Esophagus muscularis mucosa (tissue), 4 donors: ENCODE measurements around the gene WDR27. TPM values are rescaled to one million over a fixed set of nuclear protein-coding genes. Genes with fewer than 3 reads are reported as not detected.

Source experiments
- DNase-seq: peaks from one replicate; pipeline ENCODE4 v3.0.0-alpha.2; 2017; ENCODE audit errors: extremely low spot score
- H3K27ac ChIP-seq, 4 donors: fragments of 200-600 bp; sonication (generic); replicated peaks in 1 of 4; 1 replicate in 3 of 4; 2 replicates in 1 of 4; pipeline ENCODE4 v1.5.1; 2016 to 2019; ENCODE audit warnings: mild to moderate bottlenecking in 1 of 4
- H3K27me3 ChIP-seq, 4 donors: fragments of 200-600 bp; sonication (generic); one replicate each; pipeline versions ENCODE4 v1.5.1 to v1.6.0; 2016 to 2019
- H3K36me3 ChIP-seq, 4 donors: fragments of 200-600 bp; sonication (generic); one replicate each; pipeline ENCODE4 v1.5.1; 2016 to 2019
- H3K4me1 ChIP-seq, 4 donors: fragments of 200-600 bp; sonication (generic); one replicate each; pipeline ENCODE4 v1.5.1; 2016 to 2019
- H3K4me3 ChIP-seq, 4 donors: fragments of 200-600 bp; sonication (generic); 1 replicate in 2 of 4; 2 replicates in 2 of 4; pipeline ENCODE4 v1.5.1; 2016 to 2019; ENCODE audit warnings: mild to moderate bottlenecking in 4 of 4, moderate library complexity in 1 of 4
- H3K9me3 ChIP-seq, 4 donors: fragments of 200-600 bp; sonication (generic); 1 replicate in 3 of 4; 2 replicates in 1 of 4; pipeline ENCODE4 v1.5.1; 2016 to 2019
- EP300 ChIP-seq: sonication (generic); formaldehyde crosslinking; IDR thresholded peaks from one replicate; pipeline ENCODE4 v1.6.1; 2017; ENCODE audit warnings: antibody characterized with exemption
- POLR2A ChIP-seq: fragments of 450-650 bp; IDR thresholded peaks from one replicate; pipeline ENCODE4 v1.6.1; 2017; ENCODE audit warnings: antibody characterized with exemption, moderate library complexity, mild to moderate bottlenecking, low read depth
- POLR2AphosphoS5 ChIP-seq, 2 donors: sonication (generic); formaldehyde crosslinking; IDR thresholded peaks; one replicate each; pipeline ENCODE4 v1.6.1; 2017; ENCODE audit warnings: antibody characterized with exemption in 2 of 2
- WGBS: methylation state at CpG from one replicate; pipeline ENCODE4 v1.1.5; 2018; 5-methylcytosine and 5-hydroxymethylcytosine counted together
- intact Hi-C: fragments of 100-400 bp; cut with DNase I; formaldehyde crosslinking; loops from one replicate; pipeline ENCODE4 v1.15.1; 2023
- total RNA-seq, 4 donors: library from RNA; depleted of rRNA; stranded (reverse); fragments of >200 nt; gene quantifications; one replicate each; pipeline versions ENCODE4 v1.1.0 to v1.2.1, GENCODE V29; 2016
- TF ChIP-seq, protein P1 (sequence below), 3 experiments: fragments of 200-600 bp in 2 of 3; fragments of 450-650 bp in 1 of 3; sonication (generic) in 2 of 3; IDR thresholded peaks; one replicate each; pipeline ENCODE4 v1.5.1; 2017 to 2019; ENCODE audit warnings: antibody characterized with exemption in 3 of 3, mild to moderate bottlenecking in 2 of 3, moderate library complexity in 1 of 3

WDR27 gene
- total RNA-seq, 4 donors from 2014 or later: 9.3 to 18.4 (median 14.4) TPM

- H3K4me3 ChIP-seq: peak overlapping the region; percentile 67 to 93 (median 86)
- no peaks in the 10 kb centered on the region for H3K9me3 ChIP-seq
- intact Hi-C loops: loop anchor here (2.0 kb wide), 1 partner anchor 25 kb away; the partner anchor contains the start of genes DYNLT2 and ERMARD
- peak; percentile 92 for DNase-seq
- 31% methylated on average over 29 of the region's 29 CpGs for WGBS
- peak overlapping the region; percentile 94 to 98 (median 96) for H3K27ac ChIP-seq
- TF ChIP-seq POLR2A: no peak
- TF ChIP-seq, protein P1, sequence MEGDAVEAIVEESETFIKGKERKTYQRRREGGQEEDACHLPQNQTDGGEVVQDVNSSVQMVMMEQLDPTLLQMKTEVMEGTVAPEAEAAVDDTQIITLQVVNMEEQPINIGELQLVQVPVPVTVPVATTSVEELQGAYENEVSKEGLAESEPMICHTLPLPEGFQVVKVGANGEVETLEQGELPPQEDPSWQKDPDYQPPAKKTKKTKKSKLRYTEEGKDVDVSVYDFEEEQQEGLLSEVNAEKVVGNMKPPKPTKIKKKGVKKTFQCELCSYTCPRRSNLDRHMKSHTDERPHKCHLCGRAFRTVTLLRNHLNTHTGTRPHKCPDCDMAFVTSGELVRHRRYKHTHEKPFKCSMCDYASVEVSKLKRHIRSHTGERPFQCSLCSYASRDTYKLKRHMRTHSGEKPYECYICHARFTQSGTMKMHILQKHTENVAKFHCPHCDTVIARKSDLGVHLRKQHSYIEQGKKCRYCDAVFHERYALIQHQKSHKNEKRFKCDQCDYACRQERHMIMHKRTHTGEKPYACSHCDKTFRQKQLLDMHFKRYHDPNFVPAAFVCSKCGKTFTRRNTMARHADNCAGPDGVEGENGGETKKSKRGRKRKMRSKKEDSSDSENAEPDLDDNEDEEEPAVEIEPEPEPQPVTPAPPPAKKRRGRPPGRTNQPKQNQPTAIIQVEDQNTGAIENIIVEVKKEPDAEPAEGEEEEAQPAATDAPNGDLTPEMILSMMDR (IDR thresholded peaks at IDR 0.05): no peak
- peak; percentile 46 to 73 for TF ChIP-seq POLR2AphosphoS5 (IDR thresholded peaks at IDR 0.05)
- no peak for TF ChIP-seq EP300
- no peaks in the 10 kb centered on the region for H3K36me3 ChIP-seq
- no peaks in the 10 kb centered on the region for H3K27me3 ChIP-seq
- H3K4me1 ChIP-seq: peaks cover 26 to 36% (median 32%) of the 10 kb centered on the region in 4 donors
Observed at GRCh38 chr6:169725125-169726048, 23.6 kb upstream of the WDR27 start.

- Histone ChIP-seq H3K27ac (peak within 1 kb of the TSS; percentile 94 to 98 (median 96)), H3K9me3 (no peaks in the 10 kb centered on the region), H3K36me3 (no peaks in the 10 kb centered on the region), H3K27me3 (no peaks in the 10 kb centered on the region), H3K4me1 (peaks cover 26 to 43% (median 33%) of the 10 kb centered on the region in 4 donors), H3K4me3 (peak within 1 kb of the TSS; percentile 67 to 93 (median 86))
- 0% methylated on average over 10 of the region's 89 CpGs for WGBS
- TF ChIP-seq POLR2A (no peak), POLR2AphosphoS5 (IDR thresholded peaks at IDR 0.05) (peak in 1 of 2 donors; percentile 4)
- peak; percentile 92 for DNase-seq
- intact Hi-C loops: loop anchor here (2.0 kb wide), 1 partner anchor 26 kb away; the partner anchor contains the start of genes DYNLT2 and ERMARD
Observed at GRCh38 chr6:169724494-169725124, 22.8 kb upstream of the WDR27 start, which contains the start of gene PHF10. Gene PHF10 (minus strand): TSS chr6:169724500. CDS start chr6:169723931, 569 bp downstream.

DNA sequence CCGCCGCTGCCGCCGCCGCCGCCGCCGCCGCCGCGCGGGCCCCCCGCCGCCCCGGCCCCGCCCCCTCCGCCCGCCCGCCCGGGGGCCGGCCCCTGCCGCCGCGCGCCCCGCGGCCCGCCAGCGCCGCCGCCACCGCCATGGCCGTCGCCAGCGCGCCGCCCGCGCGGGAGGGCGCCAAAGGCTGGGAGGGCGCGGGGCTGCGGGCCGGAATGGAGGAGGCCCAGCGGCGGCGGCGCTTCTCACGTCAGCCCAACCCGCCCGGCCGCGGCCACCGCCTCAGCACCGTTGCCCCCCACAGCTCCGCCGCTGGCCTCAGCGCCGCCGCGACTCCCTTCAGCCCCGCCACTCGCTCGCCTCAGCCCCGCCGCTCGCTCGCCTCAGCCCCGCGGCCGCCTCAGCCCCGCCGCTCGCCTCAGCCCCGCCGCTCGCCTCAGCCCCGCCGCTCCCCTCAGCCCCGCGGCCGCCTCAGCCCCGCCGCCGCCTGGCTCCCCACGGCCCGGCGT is 22.2 kb upstream of the WDR27 start:
- intact Hi-C loops: loop anchor here (2.0 kb wide), 2 partner anchors 21 to 27 kb away; partner anchors contain the start of genes C6orf120, DYNLT2, ERMARD and WDR27
- Histone ChIP-seq H3K36me3 (no peaks in the 10 kb centered on the region), H3K27me3 (no peaks in the 10 kb centered on the region), H3K4me3 (peak overlapping the region; percentile 67 to 93 (median 86)), H3K4me1 (peaks cover 26 to 49% (median 37%) of the 10 kb centered on the region in 4 donors), H3K27ac (peak overlapping the region; percentile 94 to 98 (median 96)), H3K9me3 (no peaks in the 10 kb centered on the region)
- DNase-seq: no peak
- TF ChIP-seq, protein P1 (IDR thresholded peaks at IDR 0.05): no peak
- TF ChIP-seq POLR2AphosphoS5 (IDR thresholded peaks at IDR 0.05) (no peak), POLR2A (no peak), EP300 (no peak)
- WGBS: 0% methylated on average over 4 of the region's 89 CpGs

DNA sequence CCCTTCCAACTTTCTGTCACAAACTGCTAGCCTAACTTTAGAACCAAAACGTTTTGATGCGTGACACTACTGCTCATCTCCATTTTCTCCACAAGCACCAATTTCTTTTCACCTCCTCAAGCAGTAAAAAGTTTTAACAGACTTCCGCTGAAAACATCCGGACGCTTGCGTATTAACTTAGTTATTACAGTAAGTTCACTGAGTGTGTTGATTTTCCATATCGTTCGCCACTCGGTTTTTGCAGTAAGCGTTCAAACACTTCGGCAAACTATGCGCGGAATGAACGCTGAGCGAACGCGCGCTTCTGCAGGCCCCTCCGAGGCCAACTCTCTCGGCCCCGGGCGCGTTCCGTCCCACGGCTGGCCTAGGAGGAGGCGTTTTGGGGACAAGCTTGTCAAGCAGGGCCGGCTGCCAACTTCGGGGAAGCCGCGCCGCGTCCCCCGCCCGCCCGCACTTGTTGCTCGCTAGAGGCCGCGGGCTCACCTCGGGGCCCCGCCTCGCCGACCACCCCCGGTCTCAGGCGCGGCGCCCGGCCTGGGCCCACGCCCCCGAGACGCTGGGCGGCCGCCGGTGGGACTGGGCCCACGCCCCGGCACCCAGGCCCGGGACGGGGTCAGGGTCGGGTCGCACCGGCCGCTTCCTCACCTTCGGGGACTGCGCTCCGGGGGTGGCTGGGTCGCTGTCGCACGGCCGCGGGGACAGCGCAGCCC is 21.5 kb upstream of the WDR27 start:
- intact Hi-C loops: loop anchor here (2.0 kb wide), 1 partner anchor 21 kb away; the partner anchor contains the start of genes C6orf120 and WDR27
- Histone ChIP-seq H3K4me3 (peak overlapping the region; percentile 67 to 93 (median 86)), H3K4me1 (peaks cover 26 to 56% (median 40%) of the 10 kb centered on the region in 4 donors), H3K9me3 (no peaks in the 10 kb centered on the region), H3K27me3 (no peaks in the 10 kb centered on the region), H3K36me3 (no peaks in the 10 kb centered on the region), H3K27ac (peak overlapping the region; percentile 93 to 95 (median 94))
- TF ChIP-seq POLR2A: no peak
- peak; percentile 39 to 65 for TF ChIP-seq POLR2AphosphoS5 (IDR thresholded peaks at IDR 0.05)
- DNase-seq: peak; percentile 93
- WGBS: under 1% methylated on average over 34 of the region's 70 CpGs
